G401.6 (cell line): Measurements from ENCODE around the gene ZSCAN22.
"Not testable (repeated sequence)": the region's sequence is repeated elsewhere in the genome, so short reads cannot be mapped to it uniquely, and the experiment has no call there.

Experiments used
- FAIRE-seq: peaks from 2 replicates; lab custom pipeline; 2012; peaks lifted over from hg19 to GRCh38; lab: Jason Lieb, UNC

Gene ZSCAN22

GRCh38 chr19:58318297-58318696, 8.5 kb upstream of the ZSCAN22 start:
- no peak for FAIRE-seq

- FAIRE-seq, result no peak
These were observed 7.6 kb upstream of the ZSCAN22 start for GRCh38 chr19:58319241-58319640.

- FAIRE-seq, result no peak
These were observed 1.3 kb upstream of the ZSCAN22 start for GRCh38 chr19:58325311-58326022.

- no peak for FAIRE-seq
These were observed 287 bp upstream of the ZSCAN22 start for GRCh38 chr19:58326501-58326913.

GRCh38 chr19:58328999-58329398, 2.2 kb downstream of the ZSCAN22 start:
- FAIRE-seq, result no peak

- no peak for FAIRE-seq
These were observed 3.7 kb downstream of the ZSCAN22 start for GRCh38 chr19:58330458-58330857.

GRCh38 chr19:58332697-58333096, 5.9 kb downstream of the ZSCAN22 start:
- no peak for FAIRE-seq

GRCh38 chr19:58334691-58335249, 8.0 kb downstream of the ZSCAN22 start:
- no peak for FAIRE-seq

- FAIRE-seq, result no peak
These were observed 8.8 kb downstream of the ZSCAN22 start for GRCh38 chr19:58335630-58336029.

- no peak for FAIRE-seq
These were observed 9.4 kb downstream of the ZSCAN22 start for GRCh38 chr19:58336216-58336615.

GRCh38 chr19:58336820-58337219, 10.0 kb downstream of the ZSCAN22 start:
- FAIRE-seq, result no peak

GRCh38 chr19:58338336-58338735, 11.5 kb downstream of the ZSCAN22 start:
- no peak for FAIRE-seq

- no peak for FAIRE-seq
These were observed 12.2 kb downstream of the ZSCAN22 start for GRCh38 chr19:58338825-58339558.

GRCh38 chr19:58345558-58345957, 18.8 kb downstream of the ZSCAN22 start:
- FAIRE-seq, result no peak

GRCh38 chr19:58346961-58347929, 20.5 kb downstream of the ZSCAN22 start:
- no peak for FAIRE-seq

- FAIRE-seq, result not testable (repeated sequence)
These were observed 21.3 kb downstream of the ZSCAN22 start for GRCh38 chr19:58348080-58348479.

GRCh38 chr19:58349590-58349989, 22.8 kb downstream of the ZSCAN22 start:
- FAIRE-seq, result no peak

- FAIRE-seq, result no peak
These were observed 23.4 kb downstream of the ZSCAN22 start for GRCh38 chr19:58350001-58350861.

- FAIRE-seq, result no peak
These were observed 24.2 kb downstream of the ZSCAN22 start for GRCh38 chr19:58350871-58351557.

GRCh38 chr19:58351558-58351878, 24.7 kb downstream of the ZSCAN22 start:
- no peak for FAIRE-seq
